T-helper 17 cell (primary cell): ENCODE measurements around the gene USP6. TPM values are rescaled to one million over a fixed set of nuclear protein-coding genes. Genes with fewer than 3 reads are reported as not detected.
"Not testable (repeated sequence)": the region's sequence is repeated elsewhere in the genome, so short reads cannot be mapped to it uniquely, and the experiment has no call there.

Experiments
- ATAC-seq: fragments of 150-1000 bp; cut with Tn5 transposase; 2 replicates; pipeline ENCODE4 v1.10.0; 2021; ENCODE audit warnings: mild to moderate bottlenecking, moderate library complexity
- DNase-seq, 3 donors: peaks; one replicate each; pipeline versions ENCODE4 v3.0.0 to v3.0.0-alpha.2; 2020 to 2021
- H3K9me3 ChIP-seq: one replicate; pipeline ENCODE4 v1.7.0; 2013; ENCODE audit warnings: low read length, mild to moderate bottlenecking; ENCODE audit not compliant: control insufficient read depth, poor library complexity, severe bottlenecking
- H3K27ac Mint-ChIP-seq: one replicate; pipeline ENCODE4 v1.8.0; 2022; ENCODE audit warnings: mild to moderate bottlenecking, moderate library complexity, mixed read lengths
- H3K27me3 Mint-ChIP-seq: one replicate; pipeline ENCODE4 v1.8.0; 2022; ENCODE audit warnings: mixed read lengths
- H3K36me3 Mint-ChIP-seq: one replicate; pipeline ENCODE4 v1.8.0; 2022; ENCODE audit warnings: low read depth, mixed read lengths
- H3K4me1 Mint-ChIP-seq: one replicate; pipeline ENCODE4 v1.8.0; 2022; ENCODE audit warnings: mild to moderate bottlenecking, mixed read lengths
- H3K4me3 Mint-ChIP-seq: one replicate; pipeline ENCODE4 v1.8.0; 2022; ENCODE audit warnings: mild to moderate bottlenecking, moderate library complexity, mixed read lengths
- total RNA-seq, 4 donors: library from RNA in 2 of 4; stranded (reverse) in 2 of 4; gene quantifications; one replicate each; pipeline ENCODE4 v1.2.3 and lab custom pipeline; 2022 to 2026

Gene USP6
- total RNA-seq, 2 donors from 2014 or later, result 0.05 to 0.13 TPM

DNA sequence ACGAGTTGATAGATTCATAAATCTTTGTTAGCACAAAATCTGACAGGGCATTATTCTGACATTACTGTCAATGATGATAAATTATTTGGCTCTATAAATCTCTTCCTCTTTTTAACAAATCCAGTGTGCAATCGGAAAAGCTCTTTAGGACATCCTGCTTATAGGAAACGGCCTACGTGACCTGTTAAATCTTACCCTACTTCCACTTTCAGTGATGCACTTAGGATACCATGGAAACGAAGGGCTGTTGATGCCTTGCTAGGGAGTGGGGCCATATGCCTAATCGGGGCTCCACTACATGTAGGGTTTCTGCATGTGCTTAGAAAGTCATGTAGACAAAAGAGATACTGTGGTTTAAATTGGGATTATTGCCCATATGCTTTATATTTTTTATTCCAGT, 48.6 kb downstream of the USP6 start:
- Mint-ChIP-seq H3K4me3 (no peak overlapping the region), H3K27ac (no peak overlapping the region), H3K27me3 (peaks cover 30% of the 10 kb centered on the region), H3K4me1 (no peaks in the 10 kb centered on the region), H3K36me3 (no peaks in the 10 kb centered on the region)
- no peak for ATAC-seq
- no peaks in the 10 kb centered on the region for H3K9me3 ChIP-seq
- DNase-seq, result no peak

DNA sequence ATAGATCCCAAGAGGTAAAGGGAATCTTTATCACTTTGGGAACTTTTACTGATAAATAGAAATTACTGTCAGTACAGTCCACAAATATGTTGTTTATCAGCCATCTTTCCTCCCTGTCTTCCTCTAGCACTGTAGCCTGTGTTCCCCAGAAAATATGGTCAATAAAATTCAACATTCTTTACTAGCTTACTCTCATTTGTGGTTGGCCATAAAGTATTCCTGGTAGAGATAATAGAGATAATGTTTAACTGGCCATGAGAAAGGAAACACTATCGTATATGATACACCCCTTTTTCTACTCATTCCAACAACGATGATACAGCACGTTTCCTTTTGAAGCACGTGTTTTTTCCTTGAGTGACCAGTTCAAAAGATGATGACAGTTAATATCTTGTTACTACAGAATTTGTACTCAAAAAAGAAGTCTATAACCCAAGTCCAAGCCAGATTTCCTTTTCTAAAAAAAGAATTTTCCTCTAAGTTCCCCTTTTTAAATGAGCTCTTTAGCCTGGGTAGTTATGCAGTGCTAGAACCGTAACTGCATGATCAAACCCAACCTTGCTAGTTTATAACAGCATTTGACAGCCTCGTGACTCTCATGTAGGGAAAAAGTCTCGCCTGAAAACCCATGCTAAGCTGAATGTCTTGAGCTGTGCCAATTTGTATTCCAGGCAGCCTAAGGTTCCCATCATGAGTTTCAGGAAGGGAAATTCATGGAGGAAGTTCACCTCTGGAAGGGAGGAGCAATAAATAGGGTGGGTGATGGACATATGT, 50.1 kb downstream of the USP6 start:
- not testable (repeated sequence) for H3K27ac Mint-ChIP-seq, H3K9me3 ChIP-seq, H3K4me3 Mint-ChIP-seq, DNase-seq, H3K4me1 Mint-ChIP-seq, ATAC-seq, H3K36me3 Mint-ChIP-seq
- H3K27me3 Mint-ChIP-seq, result peaks cover 29% of the 10 kb centered on the region

DNA sequence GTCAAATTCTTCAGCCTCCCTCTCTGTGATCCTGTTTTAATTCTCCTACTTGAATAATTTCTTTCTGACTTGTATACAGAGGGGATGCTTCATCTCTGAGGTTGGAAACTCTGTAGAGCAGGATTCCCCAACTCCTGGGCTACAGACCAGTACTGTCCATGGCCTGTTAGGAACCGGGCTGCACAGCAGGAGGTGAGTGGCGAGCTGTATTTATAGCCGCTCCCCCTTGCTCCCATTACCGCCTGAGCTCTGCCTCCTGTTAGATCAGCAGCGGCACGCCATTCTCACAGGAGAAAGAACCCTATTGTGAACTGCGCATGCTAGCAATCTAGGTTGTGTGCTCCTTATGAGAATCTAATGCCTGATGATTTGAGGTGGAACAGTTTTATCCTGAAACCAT, 59.2 kb downstream of the USP6 start:
- not testable (repeated sequence) for H3K36me3 Mint-ChIP-seq, H3K27me3 Mint-ChIP-seq, H3K4me1 Mint-ChIP-seq, ATAC-seq, H3K9me3 ChIP-seq, H3K4me3 Mint-ChIP-seq, H3K27ac Mint-ChIP-seq, DNase-seq

DNA sequence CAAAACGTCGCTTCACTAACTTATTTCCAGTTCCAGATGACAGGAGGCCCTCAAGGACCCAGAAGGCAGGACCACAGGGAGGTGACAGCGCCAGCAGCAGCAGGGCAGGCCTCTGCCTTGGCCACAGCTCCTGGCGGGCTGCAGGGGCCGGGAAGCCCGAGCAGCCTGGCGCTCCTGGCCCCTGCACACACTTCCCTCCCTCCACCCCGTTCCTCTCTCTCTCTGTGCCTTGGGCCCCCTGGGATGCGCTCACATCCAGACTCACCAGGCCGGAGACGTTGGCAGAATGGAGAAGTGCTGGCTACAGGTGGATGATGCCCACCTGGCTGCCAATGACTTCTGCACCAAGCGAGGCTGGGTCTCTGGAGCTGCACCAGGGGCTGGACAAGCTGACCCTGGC, 63.2 kb downstream of the USP6 start:
- H3K36me3 Mint-ChIP-seq, result peaks cover 3% of the 10 kb centered on the region
- DNase-seq, result no peak
- peaks cover 37% of the 10 kb centered on the region for H3K9me3 ChIP-seq
- no peaks in the 10 kb centered on the region for H3K27me3 Mint-ChIP-seq
- ATAC-seq, result no peak
- H3K4me3 Mint-ChIP-seq, result no peak overlapping the region
- H3K27ac Mint-ChIP-seq, result no peak overlapping the region
- no peaks in the 10 kb centered on the region for H3K4me1 Mint-ChIP-seq

DNA sequence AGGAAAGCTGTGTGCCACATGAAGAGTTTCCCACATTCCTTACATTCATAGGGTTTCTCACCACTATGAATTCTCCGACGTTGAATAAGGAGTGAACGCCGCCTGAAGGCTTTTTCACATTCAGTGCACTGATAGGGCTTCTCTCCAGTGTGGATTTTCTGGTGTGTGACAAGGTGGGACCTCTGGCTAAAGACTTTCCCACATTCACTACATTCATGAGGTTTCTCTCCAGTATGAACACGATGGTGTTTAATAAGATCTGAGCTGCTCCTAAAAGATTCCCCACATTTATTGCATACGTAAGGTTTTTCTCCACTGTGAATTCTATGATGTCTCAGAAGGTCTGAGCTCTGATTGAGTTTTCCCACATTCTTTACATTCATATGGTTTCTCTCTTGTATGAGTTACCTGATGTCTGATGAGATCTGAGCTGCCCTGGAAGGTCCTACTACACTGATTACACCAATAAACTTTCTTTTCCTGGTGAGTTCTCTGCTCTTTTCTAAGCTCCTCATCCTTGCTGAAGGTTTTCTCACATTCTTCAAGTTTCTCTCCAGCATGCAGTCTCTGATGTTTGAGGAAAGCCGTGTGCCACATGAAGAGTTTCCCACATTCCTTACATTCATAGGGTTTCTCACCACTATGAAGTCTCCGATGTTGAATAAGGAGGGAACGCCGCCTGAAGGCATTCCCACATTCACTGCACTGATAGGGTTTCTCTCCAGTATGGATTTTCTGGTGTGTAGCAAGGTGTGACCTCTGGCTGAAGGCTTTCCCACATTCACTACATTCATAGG, 65.9 kb downstream of the USP6 start:
- Mint-ChIP-seq H3K4me3 (no peak overlapping the region), H3K27ac (no peak overlapping the region), H3K4me1 (no peaks in the 10 kb centered on the region), H3K36me3 (peaks cover under 1% of the 10 kb centered on the region), H3K27me3 (no peaks in the 10 kb centered on the region)
- no peak for ATAC-seq
- peaks cover 38% of the 10 kb centered on the region for H3K9me3 ChIP-seq
- DNase-seq, result no peak

DNA sequence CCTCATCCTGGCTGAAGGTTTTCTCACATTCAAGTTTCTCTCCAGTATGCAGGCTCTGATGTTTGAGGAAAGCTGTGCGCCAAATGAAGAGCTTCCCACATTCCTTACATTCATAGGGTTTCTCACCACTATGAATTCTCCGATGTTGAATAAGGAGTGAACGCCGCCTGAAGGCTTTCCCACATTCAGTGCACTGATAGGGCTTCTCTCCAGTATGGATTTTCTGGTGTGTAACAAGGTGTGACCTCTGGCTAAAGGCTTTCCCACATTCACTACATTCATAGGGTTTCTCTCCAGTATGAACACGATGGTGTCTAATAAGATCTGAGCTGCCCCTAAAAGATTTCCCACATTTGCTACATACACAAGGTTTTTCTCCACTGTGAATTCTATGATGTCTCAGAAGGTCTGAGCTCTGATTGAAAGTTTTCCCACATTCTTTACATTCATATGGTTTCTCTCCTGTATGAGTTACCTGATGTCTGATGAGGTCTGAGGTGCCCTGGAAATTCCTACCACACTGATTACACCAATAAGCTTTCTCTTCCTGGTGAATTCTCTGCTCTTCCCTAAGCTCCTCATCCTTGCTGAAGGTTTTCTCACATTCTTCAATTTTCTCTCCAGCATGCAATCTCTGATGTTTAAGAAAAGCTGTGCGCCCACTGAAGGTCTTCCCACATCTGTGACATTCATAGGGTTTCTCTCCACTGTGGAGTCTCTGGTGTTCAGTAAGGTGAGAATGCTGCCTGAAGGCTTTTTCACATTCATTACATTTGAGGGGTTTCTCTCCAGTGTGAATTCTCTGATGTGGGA, 67.0 kb downstream of the USP6 start:
- no peak for ATAC-seq
- Mint-ChIP-seq H3K36me3 (no peaks in the 10 kb centered on the region), H3K27ac (no peak overlapping the region), H3K27me3 (no peaks in the 10 kb centered on the region), H3K4me3 (no peak overlapping the region), H3K4me1 (no peaks in the 10 kb centered on the region)
- H3K9me3 ChIP-seq, result peaks cover 38% of the 10 kb centered on the region
- no peak for DNase-seq

DNA sequence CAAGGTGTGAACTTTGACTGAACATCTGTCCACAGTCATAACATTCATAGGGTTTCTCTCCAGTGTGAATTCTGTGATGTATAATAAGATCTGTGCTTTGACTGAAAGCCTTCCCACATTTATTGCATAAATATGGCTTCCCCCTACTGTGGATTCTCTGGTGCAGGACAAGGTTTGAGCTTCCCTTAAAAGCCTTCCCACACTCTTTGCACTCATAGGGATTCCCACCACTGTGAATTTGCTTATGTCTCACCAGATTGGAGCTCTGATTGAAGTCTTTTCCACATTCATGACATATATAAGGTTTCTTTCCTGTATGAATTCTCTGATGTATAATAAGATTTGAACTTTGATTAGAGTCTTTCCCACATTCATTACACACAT, 67.6 kb downstream of the USP6 start:
- H3K9me3 ChIP-seq, result peaks cover 36% of the 10 kb centered on the region
- ATAC-seq (no peak), DNase-seq (no peak)
- no peak overlapping the region for H3K4me3 Mint-ChIP-seq
- H3K27ac Mint-ChIP-seq, result no peak overlapping the region
- H3K27me3 Mint-ChIP-seq, result no peaks in the 10 kb centered on the region
- H3K36me3 Mint-ChIP-seq, result peaks cover 2% of the 10 kb centered on the region
- H3K4me1 Mint-ChIP-seq, result no peaks in the 10 kb centered on the region

DNA sequence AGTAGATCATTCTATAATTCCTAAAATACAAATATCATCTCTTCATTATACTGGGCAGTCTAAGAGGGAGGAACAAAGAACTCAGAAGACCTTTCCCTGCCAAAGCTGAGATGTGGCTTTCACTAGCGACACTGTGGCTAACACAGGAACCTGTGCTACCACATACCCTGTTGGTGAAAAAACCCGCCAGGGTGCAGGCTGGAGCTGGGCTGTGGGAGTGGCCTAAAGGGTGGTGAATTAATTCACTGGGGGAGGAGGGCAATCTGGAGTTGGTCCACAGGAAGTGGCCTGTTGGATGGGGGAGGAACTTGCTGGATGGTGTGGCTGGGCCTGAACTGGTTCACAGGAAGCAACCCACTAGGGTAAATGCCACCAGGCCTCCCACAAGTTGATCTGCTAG, 68.5 kb downstream of the USP6 start:
- Mint-ChIP-seq H3K4me1 (no peaks in the 10 kb centered on the region), H3K36me3 (peaks cover 2% of the 10 kb centered on the region), H3K27ac (no peak overlapping the region), H3K4me3 (no peak overlapping the region), H3K27me3 (no peaks in the 10 kb centered on the region)
- H3K9me3 ChIP-seq, result peaks cover 35% of the 10 kb centered on the region
- ATAC-seq, result no peak
- DNase-seq, result no peak

DNA sequence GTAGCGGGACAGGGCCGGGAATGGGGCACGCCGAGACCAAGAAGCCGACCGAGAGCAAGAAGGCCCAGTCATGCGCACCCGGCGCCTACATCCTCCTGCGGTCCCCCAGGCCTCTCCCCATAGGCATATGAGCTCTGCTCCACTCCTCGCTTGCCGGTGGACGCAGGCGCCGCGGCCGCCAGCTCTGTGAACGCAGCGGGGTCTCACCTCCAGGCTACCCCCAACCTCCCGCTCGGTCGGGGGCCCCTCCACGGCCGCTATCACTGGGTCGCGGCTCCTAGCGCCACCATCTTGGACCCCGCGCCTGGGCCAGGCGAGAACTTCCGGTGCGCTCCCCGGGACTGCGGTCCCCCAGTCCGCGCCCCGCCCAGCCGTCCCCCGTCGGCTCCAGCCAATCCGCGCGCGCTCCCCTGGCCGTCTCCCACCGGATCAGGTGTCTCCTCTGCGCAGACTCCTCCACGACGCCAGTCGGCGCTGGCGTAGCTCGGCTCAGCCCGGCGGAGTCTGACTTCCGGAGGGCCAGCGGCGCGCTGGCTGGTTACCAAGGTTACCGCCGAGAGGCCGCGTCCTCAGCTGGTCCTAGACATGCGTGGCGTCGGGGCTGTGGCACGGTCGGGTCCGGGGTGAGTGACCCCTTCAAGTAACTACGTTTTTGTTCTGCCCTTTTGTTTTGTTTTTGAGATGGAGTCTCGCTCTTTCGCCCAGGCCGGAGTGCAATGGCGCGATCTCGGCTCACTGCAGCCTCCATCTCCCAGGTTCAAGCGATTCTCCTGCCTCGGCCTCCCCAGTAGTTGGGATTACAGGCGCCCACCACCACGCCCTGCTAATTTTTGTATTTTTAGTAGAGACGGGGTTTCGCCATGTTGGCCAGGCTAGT, 75.9 kb downstream of the USP6 start, which contains the start of gene ZNF594:
TSS of gene ZNF594 (minus strand) at position 328 of the 877 bp plus-strand sequence. CDS start 7,612 bp downstream, outside the sequence.
- DNase-seq, result peak; percentile 91 to 97 (median 95)
- H3K4me3 Mint-ChIP-seq, result peak within 1 kb of the TSS; percentile 95
- H3K4me1 Mint-ChIP-seq, result peaks cover 12% of the 10 kb centered on the region
- H3K9me3 ChIP-seq, result no peaks in the 10 kb centered on the region
- H3K27ac Mint-ChIP-seq, result peak within 1 kb of the TSS; percentile 89
- ATAC-seq, result peak; percentile 99
- H3K36me3 Mint-ChIP-seq, result peaks cover 2% of the 10 kb centered on the region
- no peaks in the 10 kb centered on the region for H3K27me3 Mint-ChIP-seq

DNA sequence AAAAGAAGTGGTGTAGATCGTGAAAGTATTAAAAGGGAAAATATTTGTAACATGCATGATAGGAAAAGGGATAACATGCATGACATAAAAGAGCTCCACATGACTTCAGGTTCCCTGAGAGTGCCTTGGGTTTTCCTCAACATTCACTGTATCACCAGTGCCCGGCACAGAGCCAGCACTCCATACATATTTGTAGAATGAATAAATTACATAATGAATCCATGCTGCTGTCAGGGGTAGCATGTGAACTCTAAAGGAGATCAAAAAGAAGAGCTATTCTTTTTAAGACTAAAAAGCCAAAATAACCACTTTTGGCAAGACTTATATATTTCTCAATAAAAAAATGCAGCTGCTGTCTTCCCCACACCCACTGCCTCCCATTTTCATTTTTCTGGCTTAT, 78.5 kb downstream of the USP6 start:
- no peaks in the 10 kb centered on the region for H3K27me3 Mint-ChIP-seq
- ATAC-seq, result no peak
- no peak for DNase-seq
- H3K36me3 Mint-ChIP-seq, result no peaks in the 10 kb centered on the region
- no peak overlapping the region for H3K27ac Mint-ChIP-seq
- H3K4me1 Mint-ChIP-seq, result peaks cover 14% of the 10 kb centered on the region
- H3K9me3 ChIP-seq, result no peaks in the 10 kb centered on the region
- H3K4me3 Mint-ChIP-seq, result no peak overlapping the region

DNA sequence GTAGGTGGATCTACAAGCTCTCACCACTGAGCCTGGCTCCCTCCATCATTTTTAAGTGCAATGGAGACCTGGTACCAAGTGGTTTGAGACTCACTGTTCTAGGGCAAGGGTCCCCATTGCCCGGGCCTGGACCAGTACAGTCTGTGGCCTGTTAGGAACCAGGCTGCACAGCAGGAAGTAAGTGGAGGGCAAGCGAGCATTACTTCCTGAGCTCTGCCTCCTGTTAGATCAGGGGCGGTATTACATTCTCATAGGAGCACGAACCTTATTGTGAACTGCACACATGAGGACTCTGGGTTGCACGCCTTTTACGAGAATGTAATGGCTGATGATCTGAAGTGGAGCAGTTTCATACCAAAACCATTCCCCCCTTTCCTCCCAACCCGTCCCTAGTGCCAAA, 82.6 kb downstream of the USP6 start:
- H3K27me3 Mint-ChIP-seq, result no peaks in the 10 kb centered on the region
- DNase-seq, result no peak
- H3K4me1 Mint-ChIP-seq, result peaks cover 4% of the 10 kb centered on the region
- ATAC-seq, result no peak
- H3K36me3 Mint-ChIP-seq, result no peaks in the 10 kb centered on the region
- H3K4me3 Mint-ChIP-seq, result no peak overlapping the region
- no peak overlapping the region for H3K27ac Mint-ChIP-seq
- no peaks in the 10 kb centered on the region for H3K9me3 ChIP-seq

DNA sequence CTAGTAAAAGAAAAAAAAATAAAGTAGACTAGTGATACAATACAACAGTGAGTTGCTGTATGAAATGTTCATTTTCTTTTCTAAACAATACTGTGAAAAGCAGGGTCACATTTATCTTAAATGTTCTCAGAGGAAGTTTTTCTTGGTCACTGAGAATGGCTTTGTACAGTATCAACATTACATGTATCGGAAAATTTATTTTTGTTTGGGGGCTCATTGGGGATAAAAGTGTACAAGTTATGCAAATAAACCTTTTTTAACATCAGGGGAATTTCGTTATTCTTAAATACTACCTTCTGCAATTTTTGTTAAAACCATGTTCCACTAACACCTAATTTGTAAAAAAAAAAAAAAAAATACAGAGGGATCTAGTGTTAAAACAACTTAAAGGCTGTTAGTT, 84.5 kb downstream of the USP6 start:
- Mint-ChIP-seq H3K4me1 (peaks cover 4% of the 10 kb centered on the region), H3K4me3 (no peak overlapping the region), H3K27me3 (no peaks in the 10 kb centered on the region), H3K27ac (no peak overlapping the region), H3K36me3 (no peaks in the 10 kb centered on the region)
- DNase-seq, result no peak
- H3K9me3 ChIP-seq, result no peaks in the 10 kb centered on the region
- no peak for ATAC-seq
